GM12878 (cell line): ENCODE results near the gene PRKCE.

Experiments
- DPF2 ChIP-seq: fragments of 450-650 bp; IDR thresholded peaks from 2 replicates; pipeline ENCODE4 v1.6.1; 2017; ENCODE audit warnings: mild to moderate bottlenecking
- EZH2 ChIP-seq: IDR thresholded peaks from 2 replicates; pipeline ENCODE4 v1.6.1; 2012; ENCODE audit warnings: low read depth, mild to moderate bottlenecking, control low read depth, inconsistent platforms, low read length, borderline replicate concordance; ENCODE audit not compliant: control insufficient read depth
- TF ChIP-seq, protein P1 (sequence below), 3 experiments: IDR thresholded peaks in 2 of 3; conservative IDR thresholded peaks in 1 of 3; 2 replicates each; pipeline ENCODE4 v1.5.1; 2011; ENCODE audit warnings: low read depth in 3 of 3, low read length in 3 of 3, mild to moderate bottlenecking in 3 of 3, control low read depth in 2 of 3, moderate library complexity in 2 of 3, inconsistent platforms in 1 of 3, mixed read lengths in 1 of 3; ENCODE audit not compliant: control insufficient read depth in 2 of 3, insufficient read depth in 1 of 3; ENCODE audit errors: extremely low read depth in 1 of 3

DNA sequence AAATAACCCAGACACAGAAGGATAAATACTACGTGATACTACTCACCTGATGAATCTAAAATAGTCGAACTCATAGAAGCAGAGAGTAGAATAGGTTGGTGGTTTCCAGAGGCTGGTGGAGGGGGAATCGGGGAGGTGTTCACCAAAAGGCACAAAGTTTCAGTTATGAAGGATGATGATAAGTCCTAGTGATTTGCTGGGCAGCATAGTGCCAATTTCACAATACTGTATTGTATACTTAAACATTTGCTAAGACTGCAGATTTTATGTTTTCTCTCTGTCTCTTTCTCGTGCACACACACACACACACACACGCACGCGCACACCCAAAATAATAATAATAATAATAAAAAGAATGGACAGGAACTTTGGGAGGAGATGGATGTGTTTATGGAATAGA lies 425.4 kb downstream of the PRKCE start:
- TF ChIP-seq DPF2: no peak
- TF ChIP-seq, protein P1, sequence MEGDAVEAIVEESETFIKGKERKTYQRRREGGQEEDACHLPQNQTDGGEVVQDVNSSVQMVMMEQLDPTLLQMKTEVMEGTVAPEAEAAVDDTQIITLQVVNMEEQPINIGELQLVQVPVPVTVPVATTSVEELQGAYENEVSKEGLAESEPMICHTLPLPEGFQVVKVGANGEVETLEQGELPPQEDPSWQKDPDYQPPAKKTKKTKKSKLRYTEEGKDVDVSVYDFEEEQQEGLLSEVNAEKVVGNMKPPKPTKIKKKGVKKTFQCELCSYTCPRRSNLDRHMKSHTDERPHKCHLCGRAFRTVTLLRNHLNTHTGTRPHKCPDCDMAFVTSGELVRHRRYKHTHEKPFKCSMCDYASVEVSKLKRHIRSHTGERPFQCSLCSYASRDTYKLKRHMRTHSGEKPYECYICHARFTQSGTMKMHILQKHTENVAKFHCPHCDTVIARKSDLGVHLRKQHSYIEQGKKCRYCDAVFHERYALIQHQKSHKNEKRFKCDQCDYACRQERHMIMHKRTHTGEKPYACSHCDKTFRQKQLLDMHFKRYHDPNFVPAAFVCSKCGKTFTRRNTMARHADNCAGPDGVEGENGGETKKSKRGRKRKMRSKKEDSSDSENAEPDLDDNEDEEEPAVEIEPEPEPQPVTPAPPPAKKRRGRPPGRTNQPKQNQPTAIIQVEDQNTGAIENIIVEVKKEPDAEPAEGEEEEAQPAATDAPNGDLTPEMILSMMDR (IDR thresholded peaks at IDR 0.05 in 2 of 3, conservative IDR thresholded peaks at IDR 0.05 in 1 of 3; ENCODE audit: control insufficient read depth in 2 of 3, extremely low read depth in 1 of 3, insufficient read depth in 1 of 3, low read depth in 3 of 3, low read length in 3 of 3): no peak
- no peak for TF ChIP-seq EZH2
